A673 (cell line): ENCODE results near the gene GABRG3. TPM values are rescaled to one million over a fixed set of nuclear protein-coding genes. Genes with fewer than 3 reads are reported as not detected.

Experiments used
- BruUV-seq: library from RNA; stranded (reverse); fragments of 400-500 nt; replicated peaks from 2 replicates; lab custom pipeline; 2021; lab: Mats Ljungman, UMichigan
- CTCF ChIA-PET: fragments of 300-600 bp; sonication (Branson Sonifier 250); formaldehyde crosslinking; loops from one replicate; lab custom pipeline; 2022; ENCODE audit warnings: antibody characterized with exemption; lab: Charles Lee
- POLR2A ChIA-PET: fragments of 300-600 bp; sonication (Branson Sonifier 250); formaldehyde crosslinking; loops from one replicate; lab custom pipeline; 2022; ENCODE audit warnings: antibody characterized with exemption; ENCODE audit not compliant: low non-redundant PET; lab: Charles Lee
- DNase-seq: peaks from one replicate; pipeline ENCODE4 v3.0.0-alpha.2; 2015; ENCODE audit warnings: low spot score
- H3K27ac ChIP-seq: fragments of 200-600 bp; sonication (generic); 2 replicates; pipeline ENCODE4 v1.5.1; 2016; ENCODE audit warnings: mixed run types, low read depth, mild to moderate bottlenecking, mixed read lengths, antibody characterized with exemption, low read length; ENCODE audit not compliant: poor library complexity, severe bottlenecking
- H3K27me3 ChIP-seq: fragments of 200-600 bp; sonication (generic); replicated peaks from 2 replicates; pipeline ENCODE4 v1.6.1; 2017; ENCODE audit warnings: mixed run types, low read depth, mild to moderate bottlenecking, mixed read lengths, antibody characterized with exemption, low read length; ENCODE audit not compliant: insufficient read depth, poor library complexity
- H3K36me3 ChIP-seq: fragments of 200-600 bp; sonication (generic); 2 replicates; pipeline ENCODE4 v1.6.1; 2016; ENCODE audit warnings: mixed run types, mild to moderate bottlenecking, mixed read lengths, antibody characterized with exemption, low read length; ENCODE audit not compliant: insufficient read depth, poor library complexity, severe bottlenecking
- H3K4me1 ChIP-seq: fragments of 200-600 bp; sonication (generic); 2 replicates; pipeline ENCODE4 v1.6.1; 2017; ENCODE audit warnings: mixed run types, mild to moderate bottlenecking, mixed read lengths, antibody characterized with exemption, low read length; ENCODE audit not compliant: insufficient read depth, poor library complexity, severe bottlenecking
- H3K4me3 ChIP-seq: fragments of 200-600 bp; sonication (generic); 2 replicates; pipeline ENCODE4 v1.5.1; 2016; ENCODE audit warnings: low read depth, mixed run types, mild to moderate bottlenecking, mixed read lengths, low read length; ENCODE audit not compliant: poor library complexity, severe bottlenecking
- H3K9me3 ChIP-seq: fragments of 200-600 bp; sonication (generic); 2 replicates; pipeline ENCODE4 v1.6.1; 2016; ENCODE audit warnings: mixed run types, low read depth, mild to moderate bottlenecking, mixed read lengths, antibody characterized with exemption, low read length; ENCODE audit not compliant: poor library complexity, severe bottlenecking
- EZH2 ChIP-seq: fragments of 200-600 bp; sonication (generic); IDR thresholded peaks from 2 replicates; pipeline ENCODE4 v1.6.1; 2017; ENCODE audit warnings: borderline replicate concordance, low read depth, mild to moderate bottlenecking, mixed read lengths, antibody characterized with exemption, low read length; ENCODE audit not compliant: poor library complexity, severe bottlenecking
- intact Hi-C: fragments of 100-400 bp; cut with micrococcal nuclease; formaldehyde crosslinking; loops from one replicate; pipeline ENCODE4 v1.10.0; 2022; ENCODE audit not compliant: unreplicated experiment
- total RNA-seq: library from RNA; stranded (reverse); gene quantifications from 2 replicates; pipeline ENCODE4 v1.2.3, GENCODE V29; 2021
- TF ChIP-seq, protein P1 (sequence below): fragments of 300-800, 200-600 bp; sonication (generic); conservative IDR thresholded peaks from 2 replicates; pipeline ENCODE4 v1.5.1; 2017; ENCODE audit warnings: low read depth, mild to moderate bottlenecking, antibody characterized with exemption, low read length, moderate library complexity, mixed read lengths

The GABRG3 gene
- total RNA-seq, 1 experiment from 2014 or later, result not detected

DNA sequence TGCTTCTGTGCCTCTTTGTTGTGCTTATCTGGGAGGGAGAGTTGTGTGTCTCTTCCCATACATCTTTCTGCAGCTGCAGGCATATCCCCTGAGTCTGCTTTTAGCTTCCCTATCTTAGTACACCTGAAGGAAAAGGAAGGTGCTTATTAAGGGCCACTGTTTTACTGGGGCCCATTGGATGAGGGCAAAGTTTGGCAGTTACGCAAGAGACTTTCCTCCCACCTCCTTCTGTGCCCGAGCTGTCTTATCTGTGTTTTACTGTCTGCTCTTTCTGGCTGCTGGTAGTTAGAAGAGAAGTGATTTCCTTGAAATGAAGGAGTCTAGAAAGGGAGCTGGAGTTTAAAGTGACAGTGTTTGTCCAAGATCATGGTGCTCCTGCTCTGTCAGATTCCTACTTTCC, 66.5 kb downstream of the GABRG3 start:
- POLR2A ChIA-PET, result no interaction called here
- no peaks in the 10 kb centered on the region for H3K27me3 ChIP-seq
- no peaks in the 10 kb centered on the region for H3K36me3 ChIP-seq
- CTCF ChIA-PET, result no interaction called here
- H3K4me3 ChIP-seq, result no peak overlapping the region
- intact Hi-C loops, result no loop called here
- no peak for DNase-seq
- TF ChIP-seq, protein P1, sequence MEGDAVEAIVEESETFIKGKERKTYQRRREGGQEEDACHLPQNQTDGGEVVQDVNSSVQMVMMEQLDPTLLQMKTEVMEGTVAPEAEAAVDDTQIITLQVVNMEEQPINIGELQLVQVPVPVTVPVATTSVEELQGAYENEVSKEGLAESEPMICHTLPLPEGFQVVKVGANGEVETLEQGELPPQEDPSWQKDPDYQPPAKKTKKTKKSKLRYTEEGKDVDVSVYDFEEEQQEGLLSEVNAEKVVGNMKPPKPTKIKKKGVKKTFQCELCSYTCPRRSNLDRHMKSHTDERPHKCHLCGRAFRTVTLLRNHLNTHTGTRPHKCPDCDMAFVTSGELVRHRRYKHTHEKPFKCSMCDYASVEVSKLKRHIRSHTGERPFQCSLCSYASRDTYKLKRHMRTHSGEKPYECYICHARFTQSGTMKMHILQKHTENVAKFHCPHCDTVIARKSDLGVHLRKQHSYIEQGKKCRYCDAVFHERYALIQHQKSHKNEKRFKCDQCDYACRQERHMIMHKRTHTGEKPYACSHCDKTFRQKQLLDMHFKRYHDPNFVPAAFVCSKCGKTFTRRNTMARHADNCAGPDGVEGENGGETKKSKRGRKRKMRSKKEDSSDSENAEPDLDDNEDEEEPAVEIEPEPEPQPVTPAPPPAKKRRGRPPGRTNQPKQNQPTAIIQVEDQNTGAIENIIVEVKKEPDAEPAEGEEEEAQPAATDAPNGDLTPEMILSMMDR, result no peak
- TF ChIP-seq EZH2, result no peak
- H3K4me1 ChIP-seq, result no peaks in the 10 kb centered on the region
- H3K27ac ChIP-seq, result no peak overlapping the region
- BruUV-seq, result no TSS peak
- H3K9me3 ChIP-seq, result peaks cover 30% of the 10 kb centered on the region

DNA sequence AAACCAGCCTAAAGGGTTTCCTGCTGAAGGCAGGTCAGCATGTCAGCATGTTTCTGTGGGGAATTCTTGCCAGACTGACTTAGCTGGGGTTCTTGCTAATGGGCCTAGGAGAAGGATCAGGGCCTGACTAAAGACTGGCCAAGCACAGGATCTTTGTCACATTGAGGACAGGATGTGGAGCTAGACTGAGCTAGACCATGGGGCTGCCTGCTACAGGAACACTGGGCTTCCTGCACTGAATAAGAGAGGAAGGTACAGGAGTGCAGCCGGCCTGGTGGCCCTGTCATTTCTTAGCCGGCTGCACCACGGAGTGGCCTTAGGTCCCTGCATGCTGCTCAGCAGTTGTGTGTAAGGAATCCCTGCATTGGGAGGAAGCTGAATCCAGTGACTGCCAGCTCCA, 68.2 kb downstream of the GABRG3 start:
- no peak overlapping the region for H3K27ac ChIP-seq
- H3K4me3 ChIP-seq, result no peak overlapping the region
- CTCF ChIA-PET, result no interaction called here
- H3K9me3 ChIP-seq, result peaks cover 40% of the 10 kb centered on the region
- POLR2A ChIA-PET, result no interaction called here
- TF ChIP-seq, protein P1, result no peak
- no peak for TF ChIP-seq EZH2
- BruUV-seq, result no TSS peak
- no peaks in the 10 kb centered on the region for H3K4me1 ChIP-seq
- H3K36me3 ChIP-seq, result no peaks in the 10 kb centered on the region
- intact Hi-C loops, result no loop called here
- no peak for DNase-seq
- H3K27me3 ChIP-seq, result no peaks in the 10 kb centered on the region

DNA sequence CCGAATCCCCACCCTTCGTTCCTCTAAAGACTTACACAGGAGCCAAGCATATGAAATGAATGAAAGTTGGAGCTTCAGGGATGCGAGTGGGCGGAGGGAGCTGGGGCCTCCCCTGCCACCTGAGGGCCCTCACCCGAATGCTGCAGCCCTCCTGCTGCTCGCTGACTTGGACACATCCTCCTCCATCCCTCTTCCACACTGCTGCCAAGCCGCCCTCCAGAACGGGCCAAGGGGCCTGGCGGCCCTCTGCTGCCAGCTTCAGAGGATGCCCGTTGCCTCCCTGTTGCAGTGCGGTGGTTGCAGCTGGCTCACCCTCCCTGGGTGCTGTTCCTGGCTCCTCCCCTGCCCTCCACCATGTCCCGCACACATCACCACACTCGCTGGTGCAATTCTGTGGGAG, 71.2 kb downstream of the GABRG3 start:
- no TSS peak for BruUV-seq
- H3K36me3 ChIP-seq, result no peaks in the 10 kb centered on the region
- peaks cover 42% of the 10 kb centered on the region for H3K9me3 ChIP-seq
- no peaks in the 10 kb centered on the region for H3K27me3 ChIP-seq
- no peak for DNase-seq
- intact Hi-C loops, result no loop called here
- H3K4me1 ChIP-seq, result no peaks in the 10 kb centered on the region
- ChIA-PET CTCF (no interaction called here), POLR2A (no interaction called here)
- no peak overlapping the region for H3K27ac ChIP-seq
- H3K4me3 ChIP-seq, result no peak overlapping the region
- TF ChIP-seq, protein P1, result no peak
